Activated naive CD4-positive, alpha-beta T cell treated with anti-CD3 and anti-CD28 coated beads for 36 hours (primary cell): ENCODE measurements around the gene SLC38A2. TPM values are rescaled to one million over a fixed set of nuclear protein-coding genes. Genes with fewer than 3 reads are reported as not detected.
A peak's percentile ranks its signal among the peaks of the same experiment; 100 is the strongest.

Experiments
- CTCF ChIA-PET: fragments of 350-600 bp; sonication (Branson Sonifier 250); formaldehyde crosslinking; loops from one replicate; lab custom pipeline; 2021; ENCODE audit warnings: antibody characterized with exemption; lab: Charles Lee
- DNase-seq: peaks from one replicate; pipeline ENCODE4 v3.0.0-alpha.2; 2020
- H3K27ac Mint-ChIP-seq: one replicate; pipeline ENCODE4 v1.8.0; 2021; ENCODE audit warnings: mild to moderate bottlenecking, mixed read lengths
- H3K27me3 Mint-ChIP-seq: one replicate; pipeline ENCODE4 v1.8.0; 2021; ENCODE audit warnings: low read depth, mixed read lengths
- H3K36me3 Mint-ChIP-seq: one replicate; pipeline ENCODE4 v1.8.0; 2021; ENCODE audit warnings: low read depth, mixed read lengths
- H3K4me1 Mint-ChIP-seq: one replicate; pipeline ENCODE4 v1.8.0; 2021; ENCODE audit warnings: low read depth, mixed read lengths
- H3K4me3 Mint-ChIP-seq: one replicate; pipeline ENCODE4 v1.8.0; 2021; ENCODE audit warnings: mild to moderate bottlenecking, moderate library complexity, mixed read lengths
- H3K9me3 Mint-ChIP-seq: one replicate; pipeline ENCODE4 v1.8.0; 2021; ENCODE audit warnings: mixed read lengths
- intact Hi-C: fragments of 100-400 bp; cut with micrococcal nuclease; formaldehyde crosslinking; loops from one replicate; pipeline ENCODE4 v1.15.1; 2023
- total RNA-seq, 2 experiments: library from RNA; stranded (reverse); gene quantifications; one replicate each; pipeline ENCODE4 v1.2.3, GENCODE V29; 2021

SLC38A2 gene
- total RNA-seq, 2 experiments from 2014 or later = 196 to 206 TPM

DNA sequence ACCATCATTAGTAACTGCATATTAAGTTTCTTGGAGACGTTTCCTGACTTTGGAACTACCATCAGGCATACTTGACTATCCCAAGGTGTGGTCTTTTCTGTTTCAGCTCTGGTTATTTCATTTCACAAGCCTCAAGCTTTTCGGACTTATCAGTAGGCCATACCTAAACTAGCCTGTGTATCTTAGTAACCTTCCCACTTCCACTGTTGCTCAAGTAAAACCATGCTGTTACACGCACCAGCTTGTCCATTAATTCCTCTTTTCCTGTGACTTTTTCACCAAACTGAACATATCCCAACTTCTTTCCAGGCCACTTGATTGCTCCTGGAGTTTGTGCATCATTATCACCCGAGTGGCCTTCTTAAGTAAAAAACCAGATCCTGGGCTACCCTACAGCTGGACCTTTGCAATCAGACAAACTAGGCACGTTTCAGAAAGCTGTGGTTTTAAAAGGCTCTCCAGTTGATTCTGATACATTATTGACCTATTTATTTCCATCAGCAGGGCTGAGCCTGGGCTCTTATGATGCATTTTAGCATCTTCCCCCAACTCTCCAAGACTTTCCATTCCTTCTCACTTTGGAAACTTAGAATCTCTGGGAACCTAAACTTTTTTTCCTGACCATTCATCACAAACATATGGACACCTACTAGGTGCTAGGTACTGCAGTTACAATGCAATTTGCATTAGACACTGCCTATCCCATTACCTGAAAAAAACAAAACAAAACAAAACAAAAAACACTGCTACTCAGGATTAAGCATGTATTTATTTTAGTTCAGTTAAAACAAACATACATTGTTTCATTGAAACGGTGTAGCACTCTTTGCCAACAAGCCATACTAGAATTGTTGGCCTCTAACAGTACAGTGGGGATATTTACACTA is 14.9 kb downstream of the SLC38A2 start:
- Mint-ChIP-seq H3K4me3 (no peak overlapping the region), H3K27me3 (no peaks in the 10 kb centered on the region), H3K9me3 (no peaks in the 10 kb centered on the region), H3K27ac (no peak overlapping the region), H3K4me1 (peaks cover 21% of the 10 kb centered on the region), H3K36me3 (peaks cover 34% of the 10 kb centered on the region)
- no peak for DNase-seq
- intact Hi-C loops = no loop called here
- CTCF ChIA-PET = interaction anchor here (1.5 kb wide), 1 partner anchor 232 kb away, joined by 11 read pairs; no protein-coding TSS in a partner anchor

DNA sequence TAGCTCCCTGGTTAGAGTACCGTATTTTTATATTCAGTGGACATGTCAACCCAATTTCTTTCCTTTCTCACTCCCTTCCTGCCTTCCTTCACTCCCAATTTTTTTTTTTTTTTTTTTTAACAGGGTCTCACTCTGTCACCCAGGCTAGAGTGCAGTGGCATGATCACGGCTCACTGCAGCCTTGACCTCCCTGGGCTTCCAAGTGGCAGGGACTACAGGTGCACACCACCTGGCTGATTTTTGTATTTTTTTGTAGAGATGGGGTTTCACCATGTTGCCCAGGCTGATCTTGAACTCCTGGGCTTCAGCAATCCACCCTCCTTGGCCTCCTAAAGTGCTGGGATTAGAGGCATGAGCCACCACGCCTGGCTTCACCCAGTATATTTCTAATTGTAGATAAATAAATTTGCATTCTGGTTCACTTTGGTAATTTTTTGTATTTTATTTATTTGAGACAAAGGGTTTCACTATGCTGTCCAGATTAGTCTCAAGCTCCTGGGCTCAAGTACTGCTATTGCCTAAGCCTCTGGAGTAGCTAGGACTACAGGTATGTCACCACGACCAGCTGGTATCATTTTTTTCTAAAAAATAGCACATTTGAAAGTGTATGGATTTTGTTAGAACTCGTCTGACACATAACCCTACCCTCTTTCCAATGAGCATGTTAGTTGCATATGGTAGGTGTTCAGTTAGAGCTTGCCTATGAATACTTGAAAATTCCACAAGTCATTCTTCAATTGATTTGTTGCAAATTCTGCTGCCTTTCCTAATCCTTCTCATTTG is 15.7 kb downstream of the SLC38A2 start:
- DNase-seq = no peak
- Mint-ChIP-seq H3K36me3 (peaks cover 28% of the 10 kb centered on the region), H3K27ac (no peak overlapping the region), H3K4me3 (no peak overlapping the region), H3K4me1 (peaks cover 14% of the 10 kb centered on the region), H3K9me3 (no peaks in the 10 kb centered on the region), H3K27me3 (no peaks in the 10 kb centered on the region)
- intact Hi-C loops = no loop called here
- CTCF ChIA-PET = interaction anchor here (0.6 to 1.5 kb wide), 3 partner anchors 63 to 231 kb away, joined by 3 to 11 read pairs (median 4); no protein-coding TSS in a partner anchor

DNA sequence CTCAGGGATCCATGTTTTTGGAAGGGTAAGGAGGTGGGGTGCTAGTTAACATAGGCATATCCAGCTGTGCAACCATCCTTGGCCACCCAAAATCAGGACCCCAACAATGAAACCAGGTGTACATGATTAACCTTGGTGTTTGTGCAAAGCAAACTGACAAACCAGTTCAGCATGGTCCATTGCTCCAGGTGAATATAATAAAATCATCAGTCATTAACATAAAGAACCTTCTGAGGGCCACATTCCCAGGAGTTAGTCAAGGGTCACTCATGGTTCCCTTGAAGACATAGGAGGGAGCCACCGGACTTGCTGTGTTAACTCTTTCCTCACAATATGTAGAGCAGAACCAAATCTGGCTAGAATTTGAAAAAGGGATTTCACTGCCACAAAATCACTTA is 17.8 kb downstream of the SLC38A2 start:
- Mint-ChIP-seq H3K27ac (no peak overlapping the region), H3K9me3 (no peaks in the 10 kb centered on the region), H3K4me3 (no peak overlapping the region), H3K36me3 (peaks cover 11% of the 10 kb centered on the region), H3K27me3 (no peaks in the 10 kb centered on the region), H3K4me1 (peaks cover 1% of the 10 kb centered on the region)
- CTCF ChIA-PET = interaction anchor here (0.6 kb wide), 1 partner anchor 627 kb away, joined by 3 read pairs; no protein-coding TSS in a partner anchor
- DNase-seq = no peak
- intact Hi-C loops = no loop called here

DNA sequence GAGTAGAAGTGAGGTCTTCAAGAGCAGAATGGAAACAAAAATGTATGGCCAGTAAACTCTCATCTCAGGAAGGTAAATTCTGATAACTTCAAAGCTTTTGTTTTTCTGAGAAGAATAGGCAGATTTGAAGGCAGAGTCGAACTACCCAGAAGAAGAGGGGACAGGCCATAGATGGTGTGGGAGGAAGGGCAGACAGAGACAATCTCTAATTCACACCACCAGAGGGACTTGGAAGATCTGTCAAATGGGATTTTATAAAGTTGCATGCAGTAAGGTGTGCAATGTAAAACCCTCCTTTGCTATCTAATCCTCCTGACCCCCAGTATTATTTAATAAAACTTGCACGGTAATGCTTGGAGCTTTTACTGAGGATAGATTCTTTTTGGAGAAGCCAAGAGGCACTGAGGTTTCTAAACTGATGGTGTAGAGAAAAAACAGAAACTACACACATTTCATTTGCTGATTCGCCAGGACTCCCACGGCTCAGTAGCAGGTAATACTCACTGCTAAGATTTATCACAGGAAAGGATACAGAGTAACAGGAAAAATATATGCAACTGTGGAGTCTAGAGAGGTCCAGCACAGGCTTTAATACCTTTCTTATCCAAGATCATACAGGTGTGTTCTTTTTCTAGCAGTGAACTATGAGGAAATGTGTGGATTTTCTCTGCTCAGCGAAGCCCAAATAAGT is 18.3 kb downstream of the SLC38A2 start:
- Mint-ChIP-seq H3K27me3 (no peaks in the 10 kb centered on the region), H3K36me3 (peaks cover 6% of the 10 kb centered on the region), H3K27ac (no peak overlapping the region), H3K4me3 (no peak overlapping the region), H3K9me3 (no peaks in the 10 kb centered on the region), H3K4me1 (peaks cover 6% of the 10 kb centered on the region)
- intact Hi-C loops = no loop called here
- CTCF ChIA-PET = interaction anchor here (0.5 to 1.2 kb wide), 5 partner anchors 14 to 628 kb away, joined by 3 to 5 read pairs (median 3); no protein-coding TSS in a partner anchor
- no peak for DNase-seq

DNA sequence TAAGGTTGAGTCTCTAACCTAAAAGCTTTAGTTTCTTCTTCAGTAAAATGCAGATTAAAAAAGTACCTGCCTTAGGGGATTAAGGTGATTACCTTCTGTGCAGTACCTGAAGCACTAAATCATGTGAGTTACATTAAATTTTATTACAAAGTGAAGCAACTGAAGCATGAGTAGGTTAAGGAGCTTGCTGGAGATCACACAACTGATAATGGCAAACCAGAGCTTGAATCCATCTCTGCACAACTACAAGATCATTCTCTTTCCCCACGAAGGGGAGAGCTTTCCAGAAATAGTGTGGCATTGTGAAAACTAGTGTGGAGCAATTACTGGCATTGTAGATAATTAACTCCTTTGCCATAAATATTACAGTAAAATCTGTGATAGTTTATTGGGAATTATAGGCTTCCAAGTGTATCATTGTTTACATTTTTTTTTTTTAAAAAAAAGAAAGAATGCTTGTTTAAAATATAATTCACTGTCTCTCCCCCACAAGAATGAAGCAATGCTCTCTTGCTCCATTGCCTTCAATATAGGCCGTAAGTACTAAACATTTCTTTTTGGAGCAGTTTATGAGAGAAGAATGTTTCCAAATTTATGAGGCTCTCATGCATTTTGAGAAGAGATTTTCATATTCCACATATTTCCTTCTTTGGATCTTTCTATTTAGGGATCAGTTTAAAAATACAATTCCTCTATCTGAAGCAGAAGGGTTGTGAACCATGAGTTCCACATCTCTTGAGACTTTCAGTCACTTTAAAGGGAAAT is 20.5 kb downstream of the SLC38A2 start:
- no peak overlapping the region for H3K27ac Mint-ChIP-seq
- H3K4me1 Mint-ChIP-seq = peaks cover 8% of the 10 kb centered on the region
- no peak overlapping the region for H3K4me3 Mint-ChIP-seq
- CTCF ChIA-PET = interaction anchor here (0.7 kb wide), 1 partner anchor 404 kb away, joined by 3 read pairs; no protein-coding TSS in a partner anchor
- DNase-seq = no peak
- intact Hi-C loops = no loop called here
- no peaks in the 10 kb centered on the region for H3K9me3 Mint-ChIP-seq
- H3K36me3 Mint-ChIP-seq = no peaks in the 10 kb centered on the region
- H3K27me3 Mint-ChIP-seq = no peaks in the 10 kb centered on the region

DNA sequence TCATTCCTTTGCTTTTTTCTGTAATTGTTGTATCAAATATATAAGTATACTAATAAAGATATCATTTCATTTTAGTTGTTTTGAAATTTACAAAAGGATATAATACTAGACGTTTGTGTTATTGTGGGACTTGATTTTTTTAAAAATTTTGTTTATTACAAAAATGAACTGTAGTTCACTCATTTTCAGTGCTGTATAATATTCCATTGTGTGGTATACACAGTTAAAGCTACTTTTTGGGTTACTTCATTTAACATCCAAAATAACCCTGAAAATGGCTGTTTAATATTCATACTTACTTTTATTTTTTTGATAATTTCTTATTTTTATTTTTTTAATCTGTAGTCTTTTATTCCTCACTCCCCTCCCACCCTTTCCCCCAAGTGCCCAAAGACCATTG is 21.4 kb downstream of the SLC38A2 start:
- Mint-ChIP-seq H3K4me1 (peaks cover 8% of the 10 kb centered on the region), H3K27ac (no peak overlapping the region), H3K36me3 (no peaks in the 10 kb centered on the region), H3K27me3 (no peaks in the 10 kb centered on the region), H3K4me3 (no peak overlapping the region), H3K9me3 (no peaks in the 10 kb centered on the region)
- no peak for DNase-seq
- CTCF ChIA-PET = no interaction called here
- intact Hi-C loops = no loop called here

DNA sequence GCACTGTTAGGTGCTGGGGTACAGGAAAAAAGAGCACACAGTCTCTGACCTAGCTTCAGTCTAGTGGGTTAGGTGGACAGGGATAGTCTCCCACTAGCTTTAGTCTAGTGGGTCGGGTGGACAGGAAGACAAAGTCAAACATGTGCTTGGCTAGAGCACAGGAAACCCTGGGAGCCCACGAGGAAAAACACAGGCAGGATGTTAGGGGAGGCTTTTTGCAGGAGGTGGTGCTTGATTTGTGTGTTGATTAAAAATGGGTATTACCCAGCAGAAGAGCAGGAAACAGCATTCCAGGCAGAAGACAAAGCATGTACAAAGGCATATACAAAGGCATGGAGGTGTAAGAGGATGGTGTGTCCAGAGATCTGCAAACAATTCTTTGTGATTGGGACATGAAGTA is 23.3 kb downstream of the SLC38A2 start:
- no peak for DNase-seq
- Mint-ChIP-seq H3K27ac (no peak overlapping the region), H3K27me3 (no peaks in the 10 kb centered on the region), H3K36me3 (no peaks in the 10 kb centered on the region), H3K9me3 (no peaks in the 10 kb centered on the region), H3K4me3 (no peak overlapping the region), H3K4me1 (peaks cover 8% of the 10 kb centered on the region)
- intact Hi-C loops = loop anchor here (5.0 kb wide), 1 partner anchor 197 kb away; no protein-coding TSS in a partner anchor
- CTCF ChIA-PET = interaction anchor here (0.5 kb wide), 1 partner anchor 333 kb away, joined by 3 read pairs; no protein-coding TSS in a partner anchor

DNA sequence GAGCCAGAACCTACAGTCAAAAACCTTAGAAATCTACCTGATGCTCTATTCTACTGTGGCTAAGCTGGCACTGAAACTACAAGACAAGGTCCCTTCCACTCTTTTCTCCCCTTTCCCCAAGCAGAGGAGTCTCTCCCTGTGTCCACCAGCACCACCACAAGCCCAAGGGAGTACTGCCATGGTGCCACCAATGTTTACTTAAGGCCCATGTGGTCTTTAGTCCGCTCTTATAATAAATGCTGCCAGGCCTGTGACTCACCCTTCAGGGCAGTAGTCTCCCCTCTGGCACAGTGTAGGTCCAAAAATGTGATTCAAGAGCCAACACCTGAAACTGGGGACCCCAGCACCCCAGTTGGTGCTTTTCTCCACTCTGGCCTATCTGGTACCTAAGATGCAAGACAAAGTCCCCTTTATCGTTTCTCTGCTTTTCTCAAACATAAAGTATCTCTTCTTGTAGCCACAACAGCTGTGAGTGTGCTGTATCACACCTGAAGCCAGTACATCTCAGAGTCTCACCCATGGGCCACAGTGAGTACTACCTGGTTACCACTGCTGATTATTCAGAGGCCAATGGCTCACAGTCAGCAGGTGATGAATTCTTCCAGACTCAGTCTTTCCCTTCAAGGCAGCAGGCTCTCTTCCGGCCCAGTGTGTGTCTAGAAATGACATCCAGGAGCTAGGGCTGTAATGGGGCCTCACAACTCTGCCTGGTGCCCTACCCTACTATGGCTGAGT is 29.3 kb downstream of the SLC38A2 start:
- H3K4me1 Mint-ChIP-seq = peaks cover 5% of the 10 kb centered on the region
- H3K9me3 Mint-ChIP-seq = no peaks in the 10 kb centered on the region
- H3K27me3 Mint-ChIP-seq = no peaks in the 10 kb centered on the region
- DNase-seq = no peak
- CTCF ChIA-PET = interaction anchor here (0.9 to 2.6 kb wide), 5 partner anchors 16 to 678 kb away, joined by 3 to 9 read pairs (median 3); no protein-coding TSS in a partner anchor
- intact Hi-C loops = loop anchor here (2.0 kb wide), 3 partner anchors 334 to 678 kb away; no protein-coding TSS in a partner anchor
- no peaks in the 10 kb centered on the region for H3K36me3 Mint-ChIP-seq
- no peak overlapping the region for H3K27ac Mint-ChIP-seq
- H3K4me3 Mint-ChIP-seq = no peak overlapping the region

DNA sequence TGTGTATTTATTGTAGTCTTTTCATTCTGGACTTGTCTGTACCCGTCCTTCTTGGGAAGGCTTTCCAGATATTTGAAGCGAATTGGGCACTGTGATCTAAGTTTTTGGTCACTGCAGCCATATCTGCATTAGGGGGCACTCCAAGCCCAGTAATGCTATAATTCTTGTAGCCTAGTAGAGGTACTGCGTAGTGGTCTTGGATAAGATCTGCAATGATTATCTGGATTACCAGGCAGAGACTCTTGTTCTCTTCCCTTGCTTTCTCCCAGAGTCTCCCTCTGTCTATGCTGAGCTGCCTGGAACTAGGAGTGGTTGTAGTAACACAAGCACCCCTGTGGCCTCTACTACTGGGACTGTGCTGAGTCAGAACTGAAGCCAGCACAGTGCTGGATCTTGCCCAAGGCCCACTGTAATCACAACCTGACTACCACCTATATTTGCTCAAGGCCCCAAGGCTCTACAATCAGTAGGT is 30.0 kb downstream of the SLC38A2 start:
- H3K27me3 Mint-ChIP-seq = no peaks in the 10 kb centered on the region
- H3K9me3 Mint-ChIP-seq = no peaks in the 10 kb centered on the region
- DNase-seq = peak; percentile 48
- CTCF ChIA-PET = interaction anchor here (0.9 to 2.6 kb wide), 4 partner anchors 217 to 679 kb away, joined by 3 to 9 read pairs (median 4); no protein-coding TSS in a partner anchor
- H3K36me3 Mint-ChIP-seq = no peaks in the 10 kb centered on the region
- peaks cover 5% of the 10 kb centered on the region for H3K4me1 Mint-ChIP-seq
- no peak overlapping the region for H3K4me3 Mint-ChIP-seq
- intact Hi-C loops = loop anchor here (1.0 to 2.0 kb wide), 5 partner anchors 319 to 678 kb away; no protein-coding TSS in a partner anchor
- H3K27ac Mint-ChIP-seq = no peak overlapping the region

DNA sequence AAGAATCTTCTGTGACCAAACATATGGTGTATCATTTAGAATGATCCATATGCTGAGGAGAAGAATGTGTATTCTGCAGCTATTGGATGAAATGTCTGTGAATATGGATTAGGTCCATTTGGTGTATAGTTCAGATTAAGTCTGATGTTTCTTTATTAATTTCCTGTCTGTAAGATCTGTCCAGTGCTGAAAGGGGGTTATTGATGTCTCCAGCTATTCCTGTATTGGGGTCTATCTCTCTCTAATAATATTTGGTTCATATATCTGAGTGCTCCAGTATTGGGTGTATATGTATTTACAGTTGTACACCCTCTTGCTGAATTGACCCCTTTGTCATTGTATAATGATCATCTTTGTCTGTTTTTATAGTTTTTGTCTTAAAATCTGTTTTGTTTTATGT is 33.5 kb downstream of the SLC38A2 start:
- Mint-ChIP-seq H3K27ac (no peak overlapping the region), H3K4me1 (peaks cover 5% of the 10 kb centered on the region), H3K4me3 (no peak overlapping the region), H3K27me3 (no peaks in the 10 kb centered on the region), H3K36me3 (no peaks in the 10 kb centered on the region), H3K9me3 (no peaks in the 10 kb centered on the region)
- intact Hi-C loops = no loop called here
- CTCF ChIA-PET = interaction anchor here (1.2 kb wide), 1 partner anchor 322 kb away, joined by 3 read pairs; no protein-coding TSS in a partner anchor
- no peak for DNase-seq
